Measurements from ENCODE around the gene ZNF3.
A peak's percentile ranks its signal among the peaks of the same experiment; 100 is the strongest.

ZNF3 gene

DNA sequence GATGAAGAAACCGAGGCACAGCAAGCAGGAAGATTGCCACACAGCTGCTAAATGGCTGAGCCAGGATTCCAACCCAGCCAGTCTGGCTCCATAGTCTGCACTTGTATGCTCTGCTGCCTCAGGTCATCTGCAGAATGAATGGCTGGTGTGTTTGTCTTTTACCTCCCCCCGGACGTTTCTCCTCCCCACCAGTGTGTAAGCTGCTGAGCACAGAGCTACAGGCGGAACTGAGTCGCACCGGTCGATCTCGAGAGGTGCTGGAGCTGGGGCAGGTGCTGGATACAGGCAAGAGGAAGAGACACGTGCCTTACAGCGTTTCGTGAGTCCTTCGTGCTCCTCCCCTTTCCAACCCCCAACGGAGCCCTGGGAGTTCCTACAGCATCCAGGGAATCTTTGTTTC is 40.5 kb upstream of the ZNF3 start:
- Histone ChIP-seq H3K36me3 (ENCODE audit: low read depth) (no peaks in the 10 kb centered on the region), H3K27me3 (ENCODE audit: insufficient read depth, poor library complexity, severe bottlenecking) (no peaks in the 10 kb centered on the region), H3K4me1 (ENCODE audit: insufficient read depth, poor library complexity, severe bottlenecking) (peaks cover 5% of the 10 kb centered on the region), H3K27ac (ENCODE audit: poor library complexity, severe bottlenecking) (no peak overlapping the region), H3K4me3 (ENCODE audit: severe bottlenecking) (no peak overlapping the region), H3K9me3 (ENCODE audit: severe bottlenecking) (no peaks in the 10 kb centered on the region)
- TF ChIP-seq, protein P1, sequence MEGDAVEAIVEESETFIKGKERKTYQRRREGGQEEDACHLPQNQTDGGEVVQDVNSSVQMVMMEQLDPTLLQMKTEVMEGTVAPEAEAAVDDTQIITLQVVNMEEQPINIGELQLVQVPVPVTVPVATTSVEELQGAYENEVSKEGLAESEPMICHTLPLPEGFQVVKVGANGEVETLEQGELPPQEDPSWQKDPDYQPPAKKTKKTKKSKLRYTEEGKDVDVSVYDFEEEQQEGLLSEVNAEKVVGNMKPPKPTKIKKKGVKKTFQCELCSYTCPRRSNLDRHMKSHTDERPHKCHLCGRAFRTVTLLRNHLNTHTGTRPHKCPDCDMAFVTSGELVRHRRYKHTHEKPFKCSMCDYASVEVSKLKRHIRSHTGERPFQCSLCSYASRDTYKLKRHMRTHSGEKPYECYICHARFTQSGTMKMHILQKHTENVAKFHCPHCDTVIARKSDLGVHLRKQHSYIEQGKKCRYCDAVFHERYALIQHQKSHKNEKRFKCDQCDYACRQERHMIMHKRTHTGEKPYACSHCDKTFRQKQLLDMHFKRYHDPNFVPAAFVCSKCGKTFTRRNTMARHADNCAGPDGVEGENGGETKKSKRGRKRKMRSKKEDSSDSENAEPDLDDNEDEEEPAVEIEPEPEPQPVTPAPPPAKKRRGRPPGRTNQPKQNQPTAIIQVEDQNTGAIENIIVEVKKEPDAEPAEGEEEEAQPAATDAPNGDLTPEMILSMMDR (IDR thresholded peaks at IDR 0.05; ENCODE audit: poor library complexity, severe bottlenecking), result no peak
- DNase-seq (ENCODE audit: low spot score), result no peak
- ATAC-seq (ENCODE audit: low read depth), result no peak

DNA sequence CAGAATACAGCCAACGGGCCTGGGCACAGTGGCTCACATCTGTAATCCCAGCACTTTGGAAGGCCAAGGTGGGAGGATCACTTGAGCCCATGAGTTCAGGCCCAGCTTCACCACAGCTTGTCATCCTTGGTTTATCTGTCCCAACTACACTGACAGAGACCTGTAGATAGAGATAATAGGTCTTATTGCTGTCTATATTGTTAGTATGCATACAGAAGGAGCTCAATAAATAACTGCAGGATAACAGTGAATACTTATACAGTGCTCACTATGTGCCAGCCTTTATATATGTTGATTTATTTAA is 39.2 kb upstream of the ZNF3 start:
- Histone ChIP-seq H3K36me3 (ENCODE audit: low read depth) (no peaks in the 10 kb centered on the region), H3K4me3 (ENCODE audit: severe bottlenecking) (no peak overlapping the region), H3K27me3 (ENCODE audit: insufficient read depth, poor library complexity, severe bottlenecking) (no peaks in the 10 kb centered on the region), H3K27ac (ENCODE audit: poor library complexity, severe bottlenecking) (no peak overlapping the region), H3K4me1 (ENCODE audit: insufficient read depth, poor library complexity, severe bottlenecking) (peaks cover 3% of the 10 kb centered on the region), H3K9me3 (ENCODE audit: severe bottlenecking) (no peaks in the 10 kb centered on the region)
- ATAC-seq (ENCODE audit: low read depth), result no peak
- TF ChIP-seq, protein P1 (IDR thresholded peaks at IDR 0.05; ENCODE audit: poor library complexity, severe bottlenecking), result no peak
- DNase-seq (ENCODE audit: low spot score), result no peak

DNA sequence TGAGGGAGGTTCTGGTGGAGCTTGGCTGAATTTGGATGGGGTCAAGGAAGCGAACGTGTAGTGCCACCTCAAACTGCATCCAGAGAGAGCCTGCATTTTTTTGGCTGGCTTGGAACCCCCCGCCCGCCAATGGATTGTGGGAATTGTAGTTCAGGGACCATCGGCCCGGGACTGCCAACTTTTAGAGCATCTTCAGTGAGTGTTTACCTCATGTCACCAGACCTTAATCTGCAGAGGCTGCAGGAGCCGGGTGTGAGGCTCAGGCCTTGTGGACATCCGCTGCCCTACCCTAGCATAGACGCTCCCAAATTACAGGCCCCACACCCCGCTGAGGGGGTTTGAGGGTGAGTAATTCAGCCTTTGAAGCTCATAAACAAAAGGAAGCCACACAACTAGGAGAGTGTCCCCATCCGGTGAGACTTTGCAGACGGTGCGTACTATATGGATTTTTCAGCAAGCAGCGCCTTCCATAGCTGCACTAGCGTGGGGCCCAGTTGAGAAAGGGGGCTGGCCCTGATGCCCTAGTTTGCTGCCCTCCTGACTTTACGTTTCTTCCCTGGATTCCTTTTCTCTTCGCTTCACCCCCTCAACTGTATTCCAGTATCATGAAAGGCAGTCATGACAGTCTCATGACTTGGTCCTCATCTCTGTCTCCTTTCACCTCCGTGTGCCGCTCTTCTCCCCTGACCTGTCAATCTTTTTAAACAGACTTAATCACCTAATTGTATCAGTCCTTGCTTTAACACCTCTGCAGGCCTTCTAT is 38.6 kb upstream of the ZNF3 start:
- Histone ChIP-seq H3K4me3 (ENCODE audit: severe bottlenecking) (peak overlapping the region; percentile 79), H3K9me3 (ENCODE audit: severe bottlenecking) (no peaks in the 10 kb centered on the region), H3K27ac (ENCODE audit: poor library complexity, severe bottlenecking) (peak overlapping the region; percentile 47), H3K4me1 (ENCODE audit: insufficient read depth, poor library complexity, severe bottlenecking) (no peaks in the 10 kb centered on the region), H3K36me3 (ENCODE audit: low read depth) (no peaks in the 10 kb centered on the region), H3K27me3 (ENCODE audit: insufficient read depth, poor library complexity, severe bottlenecking) (no peaks in the 10 kb centered on the region)
- TF ChIP-seq, protein P1 (IDR thresholded peaks at IDR 0.05; ENCODE audit: poor library complexity, severe bottlenecking), result no peak
- ATAC-seq (ENCODE audit: low read depth), result peak; percentile 64
- DNase-seq (ENCODE audit: low spot score), result no peak

DNA sequence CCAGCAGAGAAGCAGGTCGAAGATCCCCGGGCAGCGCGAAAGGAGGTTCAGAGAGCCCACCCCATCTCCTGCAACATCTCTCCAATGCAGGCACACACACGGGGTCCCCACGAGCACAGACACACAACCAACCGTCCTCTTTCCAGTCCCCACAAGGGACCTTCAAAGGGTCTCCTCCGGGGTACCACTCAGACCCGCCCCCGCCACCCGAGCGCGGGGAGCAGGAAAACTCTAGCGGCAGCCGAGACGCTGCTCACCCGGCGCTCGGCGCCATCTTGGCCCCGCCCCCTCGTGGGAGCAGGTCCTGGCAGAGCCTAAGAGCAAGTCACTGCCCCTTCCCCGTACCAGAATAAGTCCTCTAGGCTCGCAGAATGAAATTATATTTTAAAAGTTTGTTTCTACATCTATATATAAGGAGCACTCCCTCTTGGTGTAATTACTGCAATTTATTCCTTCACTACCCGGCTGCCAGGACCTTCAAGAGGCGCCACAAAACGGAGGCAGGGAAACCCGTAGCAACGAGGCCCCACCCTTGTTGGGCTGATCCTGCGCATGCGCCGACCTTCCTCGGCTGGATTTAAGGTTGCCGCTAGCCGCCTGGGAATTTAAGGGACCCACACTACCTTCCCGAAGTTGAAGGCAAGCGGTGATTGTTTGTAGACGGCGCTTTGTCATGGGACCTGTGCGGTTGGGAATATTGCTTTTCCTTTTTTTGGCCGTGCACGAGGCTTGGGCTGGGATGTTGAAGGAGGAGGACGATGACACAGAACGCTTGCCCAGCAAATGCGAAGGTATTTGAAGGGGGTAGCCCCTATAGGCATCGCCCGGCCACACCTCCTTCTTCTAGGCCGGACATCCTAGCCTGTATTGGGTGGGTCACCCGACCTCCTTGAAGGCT is 37.8 kb upstream of the ZNF3 start, which contains the start of the genes CNPY4 and TAF6:
TSS of gene CNPY4 (plus strand) at position 563 of the 898 bp plus-strand sequence. CDS start at position 674, 111 bp downstream.
TSS of gene TAF6 (minus strand) at position 287 of the 898 bp plus-strand sequence. CDS start 5,149 bp downstream, outside the sequence.
- no peaks in the 10 kb centered on the region for H3K9me3 ChIP-seq (ENCODE audit: severe bottlenecking)
- no peaks in the 10 kb centered on the region for H3K27me3 ChIP-seq (ENCODE audit: insufficient read depth, poor library complexity, severe bottlenecking)
- ATAC-seq (ENCODE audit: low read depth), result peak; percentile 77
- DNase-seq (ENCODE audit: low spot score), result peak; percentile 94
- no peaks in the 10 kb centered on the region for H3K36me3 ChIP-seq (ENCODE audit: low read depth)
- peak within 1 kb of the TSS; percentile 79 for H3K4me3 ChIP-seq (ENCODE audit: severe bottlenecking)
- H3K27ac ChIP-seq (ENCODE audit: poor library complexity, severe bottlenecking), result peak within 1 kb of the TSS; percentile 47
- no peaks in the 10 kb centered on the region for H3K4me1 ChIP-seq (ENCODE audit: insufficient read depth, poor library complexity, severe bottlenecking)
- TF ChIP-seq, protein P1 (IDR thresholded peaks at IDR 0.05; ENCODE audit: poor library complexity, severe bottlenecking), result no peak
